Testis (tissue), 2 donors: ENCODE data around the gene MECP2.

Experiments
- POLR2A ChIP-seq: fragments of 450-650 bp; IDR thresholded peaks from one replicate; pipeline ENCODE4 v1.6.1; 2017; ENCODE audit warnings: antibody characterized with exemption, mild to moderate bottlenecking, moderate library complexity
- TF ChIP-seq, protein P1 (sequence below), 3 experiments: fragments of 450-650 bp in 2 of 3; fragments of 200-600 bp in 1 of 3; sonication (generic) in 1 of 3; IDR thresholded peaks; one replicate each; pipeline ENCODE4 v1.5.1; 2016 to 2019; ENCODE audit warnings: antibody characterized with exemption in 3 of 3, mild to moderate bottlenecking in 2 of 3, moderate library complexity in 1 of 3

DNA sequence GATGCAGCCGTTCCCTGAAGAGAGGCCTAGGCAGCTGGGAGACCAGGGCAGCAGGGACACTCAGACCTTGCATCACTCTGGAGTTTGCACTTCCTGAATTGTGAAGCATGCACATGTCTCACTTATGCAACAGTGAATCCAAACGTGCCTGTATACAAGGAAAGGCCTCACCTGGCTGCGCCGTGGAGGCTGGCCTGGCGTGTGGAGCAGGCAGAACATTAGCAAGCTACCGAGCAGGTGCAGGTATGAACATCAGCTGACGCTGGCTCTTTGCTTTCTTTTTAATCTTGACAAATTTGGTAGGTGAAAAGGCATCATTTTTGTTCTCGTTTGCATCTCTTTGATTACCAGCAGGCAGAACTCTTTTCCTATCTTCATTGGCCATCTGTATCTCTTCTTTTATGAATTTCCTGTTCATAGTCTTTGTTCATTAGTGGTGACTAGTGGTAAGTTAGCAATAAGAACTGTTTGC, 40.7 kb downstream of the MECP2 start:
- TF ChIP-seq POLR2A, result no peak
- TF ChIP-seq, protein P1, sequence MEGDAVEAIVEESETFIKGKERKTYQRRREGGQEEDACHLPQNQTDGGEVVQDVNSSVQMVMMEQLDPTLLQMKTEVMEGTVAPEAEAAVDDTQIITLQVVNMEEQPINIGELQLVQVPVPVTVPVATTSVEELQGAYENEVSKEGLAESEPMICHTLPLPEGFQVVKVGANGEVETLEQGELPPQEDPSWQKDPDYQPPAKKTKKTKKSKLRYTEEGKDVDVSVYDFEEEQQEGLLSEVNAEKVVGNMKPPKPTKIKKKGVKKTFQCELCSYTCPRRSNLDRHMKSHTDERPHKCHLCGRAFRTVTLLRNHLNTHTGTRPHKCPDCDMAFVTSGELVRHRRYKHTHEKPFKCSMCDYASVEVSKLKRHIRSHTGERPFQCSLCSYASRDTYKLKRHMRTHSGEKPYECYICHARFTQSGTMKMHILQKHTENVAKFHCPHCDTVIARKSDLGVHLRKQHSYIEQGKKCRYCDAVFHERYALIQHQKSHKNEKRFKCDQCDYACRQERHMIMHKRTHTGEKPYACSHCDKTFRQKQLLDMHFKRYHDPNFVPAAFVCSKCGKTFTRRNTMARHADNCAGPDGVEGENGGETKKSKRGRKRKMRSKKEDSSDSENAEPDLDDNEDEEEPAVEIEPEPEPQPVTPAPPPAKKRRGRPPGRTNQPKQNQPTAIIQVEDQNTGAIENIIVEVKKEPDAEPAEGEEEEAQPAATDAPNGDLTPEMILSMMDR (IDR thresholded peaks at IDR 0.05), result no peak
